Islet of Langerhans (tissue), 1 donor: ENCODE data around the gene CNTNAP2.
"Not testable (repeated sequence)": the region's sequence is repeated elsewhere in the genome, so short reads cannot be mapped to it uniquely, and the experiment has no call there.

Experiments used
- FAIRE-seq: peaks from one replicate; lab custom pipeline; 2011; peaks lifted over from hg19 to GRCh38; lab: Jason Lieb, UNC

The CNTNAP2 gene

DNA sequence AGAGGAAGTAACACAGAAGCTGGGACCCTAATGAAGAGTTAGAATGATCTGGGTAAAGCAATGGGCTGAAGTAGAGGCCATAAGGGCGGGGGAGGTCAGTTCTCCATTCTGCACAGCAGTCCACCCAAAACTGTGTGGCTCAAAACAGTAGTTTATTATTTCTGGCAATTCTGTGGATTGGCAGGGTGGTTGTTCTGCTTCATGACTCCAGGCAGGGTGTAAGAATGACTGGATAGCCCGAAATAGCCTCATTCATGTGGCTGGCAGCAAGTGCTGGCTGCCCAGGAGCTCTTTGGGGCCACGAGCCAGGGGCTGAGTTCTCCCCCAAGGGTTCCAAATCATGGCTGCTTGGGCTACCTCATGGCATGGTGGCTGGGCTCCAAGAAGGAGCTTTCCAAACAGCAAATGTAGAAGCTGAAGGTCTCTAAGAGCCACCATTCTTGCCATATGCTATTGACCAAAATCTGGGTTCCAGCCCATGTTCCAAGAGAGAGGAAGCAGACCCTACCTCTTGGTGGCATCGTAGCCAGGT lies 2158.8 kb downstream of the CNTNAP2 start:
- no peak for FAIRE-seq

DNA sequence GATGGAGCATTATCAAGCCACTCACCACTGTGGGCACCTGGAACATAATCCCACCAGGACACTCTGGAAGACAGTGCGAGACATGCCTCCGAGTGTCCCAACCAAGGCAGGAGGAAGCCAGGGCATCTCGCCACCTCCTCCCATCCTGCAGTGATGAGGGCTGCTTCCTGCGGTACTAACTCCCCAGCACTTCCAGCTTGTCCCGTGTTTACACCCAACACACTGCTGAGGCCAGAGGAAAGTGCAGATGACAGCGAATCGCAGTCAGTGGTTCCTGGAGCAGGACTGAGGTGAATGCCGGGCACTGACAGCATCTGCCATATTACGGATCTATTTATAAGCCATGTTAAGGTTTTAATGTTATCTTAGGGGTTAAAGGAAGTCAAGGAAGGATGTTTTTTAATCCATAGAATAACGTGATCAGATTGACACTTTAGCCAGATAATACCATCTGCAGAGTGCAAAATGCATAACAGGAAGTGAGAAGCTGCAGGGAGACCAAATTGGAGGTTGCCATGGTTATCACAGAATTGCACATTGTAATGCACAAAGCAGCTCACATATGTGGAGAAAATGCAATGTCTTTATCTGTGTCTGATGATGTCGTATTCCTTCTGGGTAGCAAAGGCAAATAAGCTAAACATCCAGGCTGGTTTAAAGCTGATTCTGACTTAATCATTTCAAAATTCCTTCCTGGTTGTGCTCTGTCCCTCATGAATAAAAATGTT lies 2159.9 kb downstream of the CNTNAP2 start:
- no peak for FAIRE-seq

DNA sequence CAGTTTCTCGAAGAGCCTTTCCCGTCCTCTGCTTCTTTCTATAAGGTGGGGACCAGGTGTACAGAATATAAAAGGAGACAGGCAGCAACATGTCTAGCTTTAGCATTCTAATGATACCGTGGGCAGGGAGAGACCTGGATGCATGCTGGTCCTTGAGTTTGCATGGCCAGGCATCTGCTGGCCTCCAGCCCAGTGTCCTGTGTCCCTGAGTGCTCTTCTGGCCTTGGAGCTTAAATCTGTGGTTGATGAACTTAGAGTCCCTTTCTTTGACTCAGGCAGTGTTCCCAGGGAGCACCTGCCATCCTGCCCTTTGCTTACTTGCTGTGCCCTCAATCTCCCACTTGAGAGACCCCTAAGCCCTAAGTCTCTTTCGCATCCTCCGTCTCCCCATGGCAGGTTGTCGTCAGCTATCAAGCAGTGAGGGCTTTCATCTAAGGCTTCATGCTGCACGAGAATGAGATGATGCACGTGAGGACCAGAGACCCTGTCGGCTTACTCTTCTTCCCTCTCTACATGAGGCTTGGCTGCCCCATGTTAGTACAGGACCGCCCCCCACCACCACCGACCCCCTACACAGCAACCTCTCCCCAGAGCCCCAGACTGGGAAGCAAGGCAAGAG lies 2160.6 kb downstream of the CNTNAP2 start:
- FAIRE-seq, result no peak

GRCh38 chr7:148286150-148286549 lies 2169.5 kb downstream of the CNTNAP2 start:
- no peak for FAIRE-seq

GRCh38 chr7:148287538-148287937 lies 2170.9 kb downstream of the CNTNAP2 start:
- FAIRE-seq, result no peak

DNA sequence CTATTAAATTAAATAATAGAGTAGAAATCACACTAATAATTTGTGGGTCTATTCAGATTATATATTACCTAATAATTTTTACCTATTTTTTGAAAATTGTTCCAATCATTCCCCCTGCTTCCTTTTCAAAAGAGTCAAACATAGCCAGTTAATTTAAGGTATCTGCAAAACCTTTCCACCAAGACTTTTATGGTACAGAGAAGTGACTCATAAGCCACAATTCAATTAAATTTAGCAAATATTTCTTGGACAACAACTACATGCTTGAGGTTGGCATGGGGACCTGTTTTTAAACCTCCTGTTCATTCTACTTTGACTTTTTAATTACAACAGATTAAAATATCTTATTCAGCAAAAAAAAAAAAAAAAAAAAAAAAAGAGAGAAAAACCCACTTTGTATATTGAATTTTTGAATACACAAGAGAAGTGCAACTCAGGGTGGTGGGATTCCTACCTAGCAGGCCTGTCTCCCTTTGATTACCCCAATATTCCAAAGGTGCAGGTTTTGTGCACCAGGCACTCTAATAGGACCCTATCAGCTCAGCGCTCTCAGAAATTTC lies 2172.1 kb downstream of the CNTNAP2 start:
- FAIRE-seq, result no peak

GRCh38 chr7:148289630-148290029 lies 2173.0 kb downstream of the CNTNAP2 start:
- FAIRE-seq, result no peak

DNA sequence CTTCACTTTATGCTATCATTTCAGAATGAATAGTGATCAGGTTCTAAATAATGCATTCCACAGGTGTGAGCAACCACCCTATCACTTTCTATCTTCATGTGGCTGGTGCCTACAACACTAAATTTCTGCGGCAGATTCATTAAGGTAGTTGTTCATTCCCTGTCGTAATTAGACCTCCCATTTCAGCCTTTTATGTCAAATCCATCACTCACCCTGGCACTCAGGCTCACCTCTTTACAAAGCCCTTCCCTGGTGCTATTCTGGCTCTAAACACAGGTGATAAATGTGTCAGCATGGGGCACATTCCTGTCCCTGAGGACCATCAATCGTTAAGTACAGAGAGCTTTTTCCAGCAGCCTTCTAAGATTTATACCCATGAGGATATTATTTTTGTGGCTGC lies 2173.9 kb downstream of the CNTNAP2 start:
- no peak for FAIRE-seq

DNA sequence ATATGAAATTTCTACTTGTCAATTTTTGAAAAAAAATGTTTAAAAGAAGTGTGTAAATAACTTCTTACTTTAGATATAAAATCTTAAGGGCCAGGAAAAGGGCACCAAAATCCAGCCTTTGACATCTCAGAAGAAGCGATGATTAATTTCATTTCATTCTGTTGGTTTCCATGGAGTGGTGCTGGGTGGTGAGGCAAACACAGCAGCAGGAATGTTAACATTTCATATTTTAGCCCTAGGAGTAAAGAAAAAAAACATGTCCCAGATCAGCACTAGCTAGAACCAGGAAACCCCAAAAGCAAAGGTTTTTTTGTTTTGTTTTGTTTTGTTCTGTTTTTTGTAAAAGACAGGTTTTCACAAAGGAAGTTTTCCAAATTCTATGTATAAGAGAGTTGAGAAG lies 2175.2 kb downstream of the CNTNAP2 start:
- no peak for FAIRE-seq

- FAIRE-seq, result no peak
Observed at GRCh38 chr7:148296994-148297644, 2180.5 kb downstream of the CNTNAP2 start.

- FAIRE-seq, result not testable (repeated sequence)
Observed at GRCh38 chr7:148298768-148299167, 2182.2 kb downstream of the CNTNAP2 start.

GRCh38 chr7:148299350-148300276 lies 2183.0 kb downstream of the CNTNAP2 start:
- no peak for FAIRE-seq

DNA sequence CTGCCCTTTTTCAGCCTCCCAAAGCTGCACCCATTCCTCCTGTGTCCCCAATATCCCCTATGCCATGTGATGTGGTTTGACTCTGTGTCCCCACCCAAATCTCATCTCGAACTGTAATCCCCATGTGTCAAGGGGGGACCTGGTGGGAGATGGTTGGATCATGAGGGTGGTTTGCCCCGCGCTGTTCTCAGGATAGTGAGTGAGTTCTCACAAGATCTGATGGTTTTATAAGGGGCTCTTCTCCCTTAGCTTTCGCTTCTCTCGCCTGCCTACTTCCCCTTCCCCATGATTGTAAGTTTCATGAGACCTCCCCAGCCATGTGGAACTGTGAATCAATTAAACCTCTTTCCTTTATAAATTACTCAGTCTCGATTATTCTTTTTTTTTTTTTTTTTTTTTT lies 2185.8 kb downstream of the CNTNAP2 start:
- FAIRE-seq, result not testable (repeated sequence)

DNA sequence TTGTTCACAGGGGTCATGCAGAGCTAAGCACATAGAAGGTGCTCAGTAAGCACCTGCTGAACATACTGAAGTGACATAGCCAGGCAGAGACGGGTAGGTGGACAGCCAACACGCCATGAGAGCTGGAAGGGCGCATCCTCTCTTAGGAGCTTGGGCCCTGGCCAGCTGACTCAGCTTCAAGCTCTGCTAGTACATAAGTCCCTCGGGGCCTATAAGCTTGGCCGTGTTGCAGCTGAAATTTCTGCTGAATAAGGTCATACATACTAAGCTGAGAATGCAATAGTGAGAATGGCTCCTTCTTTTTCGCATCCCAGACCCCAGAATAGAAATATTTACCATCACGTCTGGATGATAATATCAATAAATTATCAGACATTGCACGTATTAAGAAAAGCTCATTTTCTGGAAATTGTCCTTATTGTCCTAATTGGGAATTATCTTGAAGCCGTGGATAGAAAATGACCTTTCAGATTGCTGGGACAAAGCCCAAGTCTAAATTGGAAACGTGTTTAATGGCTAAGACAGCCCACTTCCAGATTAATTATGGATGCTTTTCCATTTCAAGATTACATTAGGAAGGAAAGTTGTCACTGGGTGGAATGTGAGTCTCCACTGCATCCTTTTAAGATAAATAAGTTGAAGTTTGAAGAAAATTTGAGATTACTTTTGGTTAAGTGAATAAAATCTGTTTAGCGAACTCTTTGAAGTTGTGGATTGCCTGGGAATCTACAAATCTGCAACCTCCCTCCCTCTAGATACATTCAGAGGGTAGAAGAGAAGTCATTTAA lies 2186.9 kb downstream of the CNTNAP2 start:
- FAIRE-seq, result no peak

- no peak for FAIRE-seq
Observed at GRCh38 chr7:148304083-148304335, 2187.4 kb downstream of the CNTNAP2 start.

GRCh38 chr7:148304456-148304855 lies 2187.9 kb downstream of the CNTNAP2 start:
- FAIRE-seq, result no peak

DNA sequence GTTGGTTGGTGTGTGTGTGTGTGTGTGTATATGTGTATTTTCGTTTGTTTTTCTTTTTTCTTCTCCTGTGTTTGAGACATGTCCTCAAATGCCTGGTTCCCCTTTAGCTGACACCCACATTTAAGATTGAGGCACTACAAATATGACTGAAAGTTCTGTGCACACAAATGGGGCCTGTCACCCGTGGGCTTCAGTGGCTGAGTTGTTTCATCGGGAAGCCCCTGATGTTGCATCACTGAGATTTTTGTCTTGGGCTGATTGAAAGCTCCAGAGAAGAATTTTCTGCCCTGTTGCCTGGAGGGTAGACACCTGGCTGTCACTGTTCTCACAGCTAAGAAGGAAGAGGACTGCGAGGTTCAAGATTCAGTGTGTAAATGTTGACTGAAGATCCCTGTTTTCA lies 2190.2 kb downstream of the CNTNAP2 start:
- no peak for FAIRE-seq

GRCh38 chr7:148318102-148318811 lies 2201.7 kb downstream of the CNTNAP2 start:
- no peak for FAIRE-seq

DNA sequence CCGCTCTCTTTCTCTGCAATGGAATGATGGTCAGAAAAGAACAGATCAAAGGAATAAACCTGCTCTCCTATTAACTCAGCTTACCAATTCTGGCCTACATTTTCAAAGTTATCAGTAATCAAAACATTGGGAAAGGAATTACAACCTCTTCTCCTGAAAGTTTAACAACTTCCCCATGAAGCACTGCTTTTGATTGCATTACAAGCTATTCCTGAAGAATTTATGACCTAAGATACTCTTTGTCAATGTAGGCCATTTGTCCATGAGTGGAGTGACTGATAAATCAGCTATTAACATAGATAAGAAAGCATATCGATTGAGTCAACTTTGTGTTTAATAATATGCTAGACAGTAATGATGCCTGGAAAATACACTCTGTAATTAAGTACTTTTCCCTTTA lies 2202.2 kb downstream of the CNTNAP2 start:
- FAIRE-seq, result no peak

DNA sequence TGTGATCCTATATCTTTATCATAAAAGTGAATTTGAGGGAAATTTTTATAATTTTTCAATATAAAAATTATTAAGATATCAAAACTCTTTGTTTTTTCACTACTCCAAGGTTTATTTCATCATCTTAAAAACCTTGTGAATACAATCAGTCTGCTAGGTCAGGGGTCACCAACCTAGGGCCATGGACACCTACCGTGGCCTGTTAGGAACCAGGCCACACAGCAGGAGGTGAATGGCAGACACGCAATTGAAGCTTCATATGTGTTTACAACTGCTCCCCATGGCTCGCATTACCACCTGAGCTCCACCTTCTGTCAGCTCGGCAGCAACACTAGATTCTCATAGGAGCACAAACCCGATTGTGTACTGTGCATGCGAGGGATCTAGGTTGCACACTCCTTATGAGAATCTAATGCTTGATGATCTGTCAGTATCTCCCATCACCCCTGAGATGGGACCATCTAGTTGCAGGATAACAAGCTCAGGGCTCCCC lies 2202.8 kb downstream of the CNTNAP2 start:
- no peak for FAIRE-seq

DNA sequence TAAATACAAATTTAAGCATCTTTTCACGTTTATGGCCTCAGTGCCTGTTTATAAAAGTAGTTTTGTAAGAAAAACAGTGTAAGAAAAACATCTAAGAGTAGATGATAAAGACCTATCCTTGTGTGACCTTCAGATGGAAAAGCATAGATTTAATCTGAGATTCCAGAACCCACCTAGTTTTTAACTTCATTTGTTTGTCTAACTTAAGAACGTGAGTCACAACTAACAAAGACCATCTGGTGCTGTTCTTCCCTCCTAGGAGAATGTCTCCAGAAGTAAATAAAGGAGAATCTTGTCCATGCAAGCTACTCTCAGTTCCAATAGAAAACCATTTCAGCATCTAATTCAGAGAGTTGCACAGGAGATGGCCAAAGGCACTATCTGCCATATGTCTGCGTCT lies 2208.6 kb downstream of the CNTNAP2 start:
- no peak for FAIRE-seq
